IMR-90 (cell line): ENCODE measurements around the gene SEPTIN5. TPM values are rescaled to one million over a fixed set of nuclear protein-coding genes. Genes with fewer than 3 reads are reported as not detected.

Source experiments
- ATAC-seq: fragments of 200-7000 bp; cut with Tn5 transposase; 2 replicates; pipeline ENCODE4 v1.9.1; 2020; ENCODE audit warnings: low read depth, mild to moderate bottlenecking, moderate library complexity
- BruUV-seq: library from RNA; stranded (reverse); fragments of 400-500 nt; replicated peaks from 2 replicates; lab custom pipeline; 2021; lab: Mats Ljungman, UMichigan
- CTCF ChIA-PET: fragments of 300-600 bp; formaldehyde crosslinking; extraction: SDS; loops from one replicate; lab custom pipeline; 2021; ENCODE audit warnings: antibody characterized with exemption; lab: Yijun Ruan, JAX
- POLR2A ChIA-PET: fragments of 300-600 bp; sonication (Branson Sonifier 250); formaldehyde crosslinking; loops from one replicate; lab custom pipeline; 2022; ENCODE audit warnings: antibody characterized with exemption; ENCODE audit not compliant: unreplicated experiment; lab: Charles Lee
- DNase-seq: peaks from one replicate; pipeline ENCODE4 v3.0.0; 2013
- H2AFZ ChIP-seq: replicated peaks from 2 replicates; pipeline ENCODE3; 2013; ENCODE audit warnings: low read length, mild to moderate bottlenecking; ENCODE audit not compliant: poor library complexity
- H2AK5ac ChIP-seq: 2 replicates; pipeline ENCODE4 v1.6.1; 2013; ENCODE audit warnings: low read depth, low read length, inconsistent platforms
- H2AK9ac ChIP-seq: replicated peaks from 2 replicates; pipeline ENCODE3; 2013; ENCODE audit warnings: mild to moderate bottlenecking, low read depth, low read length, moderate library complexity; ENCODE audit not compliant: poor library complexity
- H2BK120ac ChIP-seq: 2 replicates; pipeline ENCODE4 v1.6.1; 2013; ENCODE audit warnings: low read depth, low read length, inconsistent platforms
- H2BK15ac ChIP-seq: 3 replicates; pipeline ENCODE4 v1.6.1; 2013; ENCODE audit warnings: low read depth, low read length, inconsistent platforms
- H2BK20ac ChIP-seq: 2 replicates; pipeline ENCODE4 v1.6.1; 2013; ENCODE audit warnings: low read depth, mild to moderate bottlenecking, inconsistent platforms, low read length, moderate library complexity
- H2BK5ac ChIP-seq: 2 replicates; pipeline ENCODE4 v1.6.1; 2013; ENCODE audit warnings: mild to moderate bottlenecking, low read depth, low read length, inconsistent platforms; ENCODE audit not compliant: poor library complexity, severe bottlenecking
- H3K14ac ChIP-seq: replicated peaks from 2 replicates; pipeline ENCODE4 v1.6.1; 2013; ENCODE audit warnings: low read depth, low read length, inconsistent platforms
- H3K18ac ChIP-seq: 2 replicates; pipeline ENCODE4 v1.6.1; 2013; ENCODE audit warnings: low read depth, low read length, control low read depth
- H3K23ac ChIP-seq: 2 replicates; pipeline ENCODE4 v1.6.1; 2013; ENCODE audit warnings: low read depth, low read length, inconsistent platforms
- H3K27ac ChIP-seq: 2 replicates; pipeline ENCODE4 v1.5.1; 2013; ENCODE audit warnings: mild to moderate bottlenecking, control low read depth, low read length; ENCODE audit not compliant: insufficient read depth
- H3K27me3 ChIP-seq: 2 replicates; pipeline ENCODE4 v1.6.1; 2013; ENCODE audit warnings: low read length; ENCODE audit not compliant: control insufficient read depth, insufficient read depth
- H3K36me3 ChIP-seq: 2 replicates; pipeline ENCODE4 v1.6.1; 2013; ENCODE audit warnings: low read length, mixed read lengths; ENCODE audit not compliant: control insufficient read depth, insufficient read depth
- H3K4ac ChIP-seq: 2 replicates; pipeline ENCODE4 v1.6.1; 2013; ENCODE audit warnings: low read depth, low read length, inconsistent platforms
- H3K4me1 ChIP-seq: 2 replicates; pipeline ENCODE4 v1.6.1; 2013; ENCODE audit warnings: low read length, mixed read lengths; ENCODE audit not compliant: control insufficient read depth, insufficient read depth
- H3K4me2 ChIP-seq: 2 replicates; pipeline ENCODE4 v1.6.1; 2013; ENCODE audit warnings: low read depth, mild to moderate bottlenecking, control low read depth, low read length, moderate library complexity
- H3K4me3 ChIP-seq: 2 replicates; pipeline ENCODE4 v1.5.1; 2013; ENCODE audit warnings: low read depth, mild to moderate bottlenecking, control low read depth, low read length, moderate library complexity; ENCODE audit not compliant: insufficient read depth
- H3K56ac ChIP-seq: 2 replicates; pipeline ENCODE4 v1.6.1; 2013; ENCODE audit warnings: low read length, inconsistent platforms; ENCODE audit not compliant: insufficient read depth; ENCODE audit errors: extremely low read depth
- H3K79me1 ChIP-seq, 2 experiments: 2 replicates each; pipeline ENCODE4 v1.6.1; 2013; ENCODE audit warnings: low read length in 2 of 2, inconsistent platforms in 1 of 2, low read depth in 1 of 2
- H3K9ac ChIP-seq: 2 replicates; pipeline ENCODE4 v1.6.1; 2013; ENCODE audit warnings: low read depth, low read length, control low read depth
- H3K9me1 ChIP-seq: 2 replicates; pipeline ENCODE4 v1.6.1; 2013; ENCODE audit warnings: low read length, inconsistent platforms; ENCODE audit not compliant: insufficient read depth
- H3K9me3 ChIP-seq: 2 replicates; pipeline ENCODE4 v1.6.1; 2013; ENCODE audit warnings: low read length; ENCODE audit not compliant: control insufficient read depth, insufficient read depth
- H4K20me1 ChIP-seq: 2 replicates; pipeline ENCODE4 v1.6.1; 2013; ENCODE audit warnings: low read length, inconsistent platforms; ENCODE audit not compliant: insufficient read depth
- H4K5ac ChIP-seq: 2 replicates; pipeline ENCODE4 v1.6.1; 2013; ENCODE audit warnings: mild to moderate bottlenecking, low read depth, low read length, control low read depth
- H4K8ac ChIP-seq, 2 experiments: 2 replicates each; pipeline ENCODE4 v1.6.1; 2013; ENCODE audit warnings: low read depth in 2 of 2, low read length in 2 of 2, control low read depth in 1 of 2, inconsistent platforms in 1 of 2
- H4K91ac ChIP-seq: 2 replicates; pipeline ENCODE4 v1.6.1; 2013; ENCODE audit warnings: low read depth, low read length, inconsistent platforms; ENCODE audit not compliant: insufficient read depth
- FOS ChIP-seq: fragments of 150-350 bp; IDR thresholded peaks from 2 replicates; pipeline ENCODE4 v1.6.1; 2016; ENCODE audit warnings: low read depth, low read length
- MAZ ChIP-seq: IDR thresholded peaks from 2 replicates; pipeline ENCODE4 v1.6.1; 2012; ENCODE audit warnings: low read depth, mild to moderate bottlenecking, low read length, improper control_type of control experiment, moderate library complexity, borderline replicate concordance
- POLR2A ChIP-seq: IDR thresholded peaks from 2 replicates; pipeline ENCODE4 v1.6.1; 2012; ENCODE audit warnings: mild to moderate bottlenecking, low read depth, low read length
- WGBS, 2 experiments: methylation state at CpG; one replicate each; pipeline versions ENCODE4 v1.1.5 to v1.1.7; 2013; ENCODE audit warnings: missing lambda C conversion rate in 2 of 2; ENCODE audit not compliant: insufficient read length in 1 of 2; ENCODE audit errors: extremely low coverage in 2 of 2; 5-methylcytosine and 5-hydroxymethylcytosine counted together
- dilution Hi-C: fragments of 300-500 bp; cut with HindIII; formaldehyde crosslinking; loops from one replicate; pipeline ENCODE4 v1.14.3; 2018; ENCODE audit warnings: low sequenced_read_pairs; ENCODE audit not compliant: unreplicated experiment
- in situ Hi-C: fragments of 300-500 bp; cut with MboI; formaldehyde crosslinking; loops from 3 replicates; pipeline ENCODE4 v1.14.3; 2019; ENCODE audit warnings: low sequenced_read_pairs, inconsistent platforms, mixed read lengths
- intact Hi-C: fragments of 100-400 bp; cut with micrococcal nuclease; formaldehyde crosslinking; loops from 2 replicates; pipeline ENCODE4 v1.10.0; 2022
- polyA plus RNA-seq, 3 experiments: library from polyadenylated mRNA; depleted of rRNA; stranded (reverse); fragments of >200 nt; gene quantifications; 2 replicates each; pipeline ENCODE4 v1.2.3, GENCODE V29; 2012; ENCODE audit warnings: low replicate concordance in 1 of 3
- total RNA-seq: library from RNA; depleted of rRNA; stranded (reverse); fragments of >200 nt; gene quantifications from 2 replicates; pipeline ENCODE4 v1.2.3, GENCODE V29; 2012

SEPTIN5 gene
- total and polyA plus RNA-seq, 2 of the 4 experiments (the other 2 are of a cell fraction) = 16.8 to 20.7 TPM

DNA sequence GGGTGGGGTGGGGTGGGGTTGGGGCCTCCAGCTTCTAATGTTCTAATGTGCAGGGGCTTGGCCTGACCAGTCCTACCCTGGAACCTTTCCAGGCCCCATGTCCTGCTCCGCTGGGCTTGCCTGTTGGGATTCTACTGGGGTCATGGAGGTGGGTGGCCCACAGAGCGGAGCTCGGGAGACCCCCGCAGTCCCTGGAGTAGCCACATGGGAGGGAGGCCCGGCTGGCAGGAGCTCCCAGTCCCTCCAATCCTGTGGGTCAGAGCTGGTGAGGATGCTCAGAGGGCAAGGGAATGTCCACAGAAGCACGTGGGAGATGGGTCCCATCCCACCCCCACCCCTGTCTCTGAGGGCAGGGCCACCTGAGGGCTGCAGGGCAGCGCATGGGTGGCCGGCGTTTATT, 2.9 kb downstream of the SEPTIN5 start:
- ChIA-PET POLR2A (no interaction called here), CTCF (interaction anchor here (1.0 kb wide), 1 partner anchor 85 kb away, joined by 3 read pairs; no protein-coding TSS in a partner anchor)
- peaks cover 18% of the 10 kb centered on the region for H3K27me3 ChIP-seq
- H3K79me1 ChIP-seq = peaks cover 0 to 4% of the 10 kb centered on the region in 2 experiments; a peak in 1 of 4 replicates
- H4K8ac ChIP-seq = no peak overlapping the region
- ATAC-seq = no peak
- H3K4me2 ChIP-seq = no peak overlapping the region
- BruUV-seq = no TSS peak
- no peak overlapping the region for H2AK5ac ChIP-seq
- H3K14ac ChIP-seq = no peak overlapping the region
- peaks cover 12% of the 10 kb centered on the region for H3K36me3 ChIP-seq
- no peak overlapping the region for H2BK5ac ChIP-seq
- no peak overlapping the region for H3K4ac ChIP-seq
- in situ Hi-C loops = no loop called here
- H4K5ac ChIP-seq = no peak overlapping the region
- no peak overlapping the region for H2AK9ac ChIP-seq
- no peak overlapping the region for H2BK20ac ChIP-seq
- intact Hi-C loops = no loop called here
- H3K56ac ChIP-seq = no peak overlapping the region
- H3K4me3 ChIP-seq = no peak overlapping the region
- no peak for DNase-seq
- no peak overlapping the region for H2BK15ac ChIP-seq
- dilution Hi-C loops = no loop called here
- TF ChIP-seq FOS = no peak
- TF ChIP-seq POLR2A = no peak
- TF ChIP-seq MAZ = no peak
- no CpG with 5 or more reads among the region's 9 CpGs for WGBS, 2 experiments
- H4K20me1 ChIP-seq = no peaks in the 10 kb centered on the region
- no peak overlapping the region for H3K23ac ChIP-seq
- H2AFZ ChIP-seq = no peak overlapping the region
- peaks cover 7% of the 10 kb centered on the region for H3K9me1 ChIP-seq
- H3K9ac ChIP-seq = no peak overlapping the region
- H3K18ac ChIP-seq = no peak overlapping the region
- H2BK120ac ChIP-seq = no peak overlapping the region
- H3K9me3 ChIP-seq = no peaks in the 10 kb centered on the region
- no peak overlapping the region for H3K27ac ChIP-seq
- no peak overlapping the region for H4K91ac ChIP-seq
- H3K4me1 ChIP-seq = peaks cover 15% of the 10 kb centered on the region
